ENCODE data around the gene ANGEL1.
A peak's percentile ranks its signal among the peaks of the same experiment; 100 is the strongest.

The ANGEL1 gene

DNA sequence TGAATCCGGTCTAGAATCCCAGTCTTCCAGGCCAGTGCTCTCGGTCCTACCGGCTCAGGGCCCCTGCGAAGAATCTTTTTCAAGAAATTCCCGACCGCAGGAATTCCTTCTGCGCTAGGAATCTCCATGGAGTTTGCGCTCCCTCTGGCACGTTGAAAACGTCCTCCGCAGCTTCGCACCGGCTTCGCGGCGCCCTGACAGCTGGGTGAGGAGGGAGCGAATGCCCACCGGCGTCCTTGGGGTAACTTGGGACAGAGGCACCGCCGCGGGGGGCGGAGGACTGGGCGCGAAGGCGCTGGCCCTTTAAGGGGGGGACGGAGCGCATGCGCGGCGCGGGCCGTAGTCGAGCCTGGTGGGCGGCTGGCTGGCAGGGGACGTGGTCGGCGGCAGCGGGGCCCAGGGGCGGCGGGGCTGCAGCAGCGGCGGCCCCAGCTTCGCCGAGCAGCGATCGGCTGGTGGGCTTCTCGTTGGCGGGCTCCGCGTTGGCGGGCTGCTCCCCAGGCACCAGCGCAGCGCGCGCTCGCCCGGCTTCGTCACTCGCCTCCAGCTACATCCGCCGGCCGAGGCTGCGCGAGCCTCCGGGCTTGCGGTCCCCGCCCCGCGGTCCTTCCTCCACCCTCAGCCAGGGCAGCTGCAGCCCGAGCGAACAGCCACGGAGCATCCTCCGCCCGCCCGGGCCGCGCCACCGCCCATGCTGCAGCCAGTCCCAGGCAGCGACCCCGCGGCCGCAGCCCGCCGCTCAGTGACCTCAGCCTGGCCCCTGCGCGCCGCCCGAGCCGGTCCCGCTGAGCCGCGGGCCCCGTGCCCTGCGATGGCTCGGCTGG is 51.3 kb downstream of the ANGEL1 start, which contains the start of gene VASH1:
Gene VASH1 (plus strand): TSS at position 333 of the 824 bp plus-strand sequence. CDS start 1,354 bp downstream, outside the sequence.
- TF ChIP-seq, protein P1, sequence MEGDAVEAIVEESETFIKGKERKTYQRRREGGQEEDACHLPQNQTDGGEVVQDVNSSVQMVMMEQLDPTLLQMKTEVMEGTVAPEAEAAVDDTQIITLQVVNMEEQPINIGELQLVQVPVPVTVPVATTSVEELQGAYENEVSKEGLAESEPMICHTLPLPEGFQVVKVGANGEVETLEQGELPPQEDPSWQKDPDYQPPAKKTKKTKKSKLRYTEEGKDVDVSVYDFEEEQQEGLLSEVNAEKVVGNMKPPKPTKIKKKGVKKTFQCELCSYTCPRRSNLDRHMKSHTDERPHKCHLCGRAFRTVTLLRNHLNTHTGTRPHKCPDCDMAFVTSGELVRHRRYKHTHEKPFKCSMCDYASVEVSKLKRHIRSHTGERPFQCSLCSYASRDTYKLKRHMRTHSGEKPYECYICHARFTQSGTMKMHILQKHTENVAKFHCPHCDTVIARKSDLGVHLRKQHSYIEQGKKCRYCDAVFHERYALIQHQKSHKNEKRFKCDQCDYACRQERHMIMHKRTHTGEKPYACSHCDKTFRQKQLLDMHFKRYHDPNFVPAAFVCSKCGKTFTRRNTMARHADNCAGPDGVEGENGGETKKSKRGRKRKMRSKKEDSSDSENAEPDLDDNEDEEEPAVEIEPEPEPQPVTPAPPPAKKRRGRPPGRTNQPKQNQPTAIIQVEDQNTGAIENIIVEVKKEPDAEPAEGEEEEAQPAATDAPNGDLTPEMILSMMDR (IDR thresholded peaks at IDR 0.05; ENCODE audit: low read depth, low read length), result no peak
- peak within 1 kb of the TSS; percentile 68 for H3K4me3 ChIP-seq (ENCODE audit: low read depth, low read length)

- H3K4me3 ChIP-seq (ENCODE audit: low read depth, low read length), result peak overlapping the region; percentile 68
- TF ChIP-seq, protein P1 (IDR thresholded peaks at IDR 0.05; ENCODE audit: low read depth, low read length), result no peak
These were observed 52.1 kb downstream of the ANGEL1 start for GRCh38 chr14:76760331-76761135.

DNA sequence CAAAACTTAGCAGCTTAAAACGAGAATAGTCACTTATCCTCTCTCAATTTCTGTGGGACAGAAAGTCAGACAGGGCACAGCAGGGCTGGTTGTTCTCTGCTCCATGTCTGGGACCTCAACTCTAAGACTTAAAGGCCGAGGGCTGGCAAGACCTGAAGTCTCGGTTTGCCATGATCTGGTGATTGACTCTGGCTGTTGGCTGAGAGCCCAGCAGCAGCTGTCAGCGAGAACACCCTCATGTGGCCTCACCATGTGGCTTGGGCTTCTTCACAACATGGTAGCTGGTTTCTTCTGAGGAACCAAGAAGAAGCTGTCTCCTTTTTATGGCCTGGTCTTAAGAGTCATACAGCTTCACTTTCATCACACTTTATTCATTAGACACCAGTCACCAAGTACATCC is 53.1 kb downstream of the ANGEL1 start:
- H3K4me3 ChIP-seq (ENCODE audit: low read depth, low read length), result no peak overlapping the region
- TF ChIP-seq, protein P1 (IDR thresholded peaks at IDR 0.05; ENCODE audit: low read depth, low read length), result no peak

DNA sequence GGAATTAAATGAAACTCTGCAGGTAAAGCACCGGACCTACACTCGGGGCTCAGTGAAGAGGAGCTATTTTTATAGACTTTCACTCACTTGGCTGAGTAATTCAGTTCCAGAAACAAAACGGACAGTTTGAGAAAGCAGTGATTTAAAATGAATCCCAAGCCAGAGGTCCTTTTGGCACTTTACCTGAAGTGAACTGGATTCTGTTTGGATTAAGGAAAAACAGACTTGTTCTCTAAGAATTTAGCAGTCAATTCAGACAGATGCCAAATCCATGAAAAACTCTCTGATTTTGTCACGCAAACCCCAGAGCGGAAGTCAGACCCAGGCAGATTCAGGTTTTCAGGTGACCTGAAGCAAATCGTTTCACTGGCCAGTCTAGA is 56.3 kb downstream of the ANGEL1 start:
- H3K4me3 ChIP-seq (ENCODE audit: low read depth, low read length), result no peak overlapping the region
- TF ChIP-seq, protein P1 (IDR thresholded peaks at IDR 0.05; ENCODE audit: low read depth, low read length), result no peak

GRCh38 chr14:76755610-76756370 is 56.9 kb downstream of the ANGEL1 start:
- TF ChIP-seq, protein P1 (IDR thresholded peaks at IDR 0.05; ENCODE audit: low read depth, low read length), result no peak
- no peak overlapping the region for H3K4me3 ChIP-seq (ENCODE audit: low read depth, low read length)

DNA sequence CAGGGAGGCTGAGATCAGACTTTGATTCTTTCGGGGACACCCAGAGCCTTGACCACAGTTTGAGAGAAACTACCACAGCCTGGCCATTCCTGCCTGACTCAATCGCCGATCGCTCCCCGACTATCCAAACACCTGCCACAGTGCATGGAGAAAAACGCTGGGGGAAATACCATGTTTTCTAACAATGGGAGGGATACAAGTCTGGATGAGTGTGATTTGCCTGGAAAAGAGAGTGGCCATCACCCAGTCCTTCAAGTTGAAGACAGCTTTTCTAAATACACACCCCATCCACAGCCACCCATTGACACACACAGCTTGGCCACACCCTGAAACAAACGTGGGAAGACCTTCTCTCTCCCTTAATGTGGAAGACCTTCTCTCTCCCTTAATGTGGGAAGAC is 58.1 kb downstream of the ANGEL1 start:
- TF ChIP-seq, protein P1 (IDR thresholded peaks at IDR 0.05; ENCODE audit: low read depth, low read length), result no peak
- H3K4me3 ChIP-seq (ENCODE audit: low read depth, low read length), result no peak overlapping the region

Measured in WI38 (cell line).